GM19463 (cell line): ENCODE results near the gene KLHL35.

Source experiments
- ATAC-seq: cut with Tn5 transposase; IDR thresholded peaks from one replicate; pipeline ENCODE4 v1.9.1; 2021; ENCODE audit warnings: mild to moderate bottlenecking, moderate library complexity; ENCODE audit not compliant: unreplicated experiment

KLHL35 gene

GRCh38 chr11:75469785-75470405, 36.9 kb upstream of the KLHL35 start:
- ATAC-seq, result no peak

GRCh38 chr11:75468534-75469340, 35.7 kb upstream of the KLHL35 start:
- ATAC-seq, result no peak

GRCh38 chr11:75467881-75468280, 34.9 kb upstream of the KLHL35 start:
- ATAC-seq, result no peak

- ATAC-seq, result no peak
Measured at GRCh38 chr11:75467311-75467710, 34.3 kb upstream of the KLHL35 start.

- ATAC-seq, result no peak
Measured at GRCh38 chr11:75465701-75466531, 32.9 kb upstream of the KLHL35 start.

- ATAC-seq, result no peak
Measured at GRCh38 chr11:75463106-75463774, 30.2 kb upstream of the KLHL35 start.

GRCh38 chr11:75462117-75462653, 29.2 kb upstream of the KLHL35 start:
- no peak for ATAC-seq

GRCh38 chr11:75461151-75461550, 28.1 kb upstream of the KLHL35 start:
- ATAC-seq, result no peak

GRCh38 chr11:75456596-75457183, 23.7 kb upstream of the KLHL35 start:
- ATAC-seq, result no peak

- ATAC-seq, result no peak
Measured at GRCh38 chr11:75454987-75455386, 22.0 kb upstream of the KLHL35 start.

GRCh38 chr11:75453916-75454655, 21.1 kb upstream of the KLHL35 start:
- no peak for ATAC-seq

- ATAC-seq, result no peak
Measured at GRCh38 chr11:75450826-75451821, 18.1 kb upstream of the KLHL35 start.

GRCh38 chr11:75450236-75450635, 17.2 kb upstream of the KLHL35 start:
- ATAC-seq, result no peak

GRCh38 chr11:75449776-75450175, 16.8 kb upstream of the KLHL35 start:
- ATAC-seq, result no peak

- ATAC-seq, result no peak
Measured at GRCh38 chr11:75449271-75449670, 16.3 kb upstream of the KLHL35 start.

GRCh38 chr11:75447415-75447814, 14.4 kb upstream of the KLHL35 start:
- ATAC-seq, result no peak

GRCh38 chr11:75445315-75445953, 12.4 kb upstream of the KLHL35 start:
- no peak for ATAC-seq

- no peak for ATAC-seq
Measured at GRCh38 chr11:75443043-75443442, 10.0 kb upstream of the KLHL35 start.
